Right ventricle myocardium superior (tissue), 1 donor: ENCODE results near the gene STX1A. TPM values are rescaled to one million over a fixed set of nuclear protein-coding genes. Genes with fewer than 3 reads are reported as not detected.
"Not testable (repeated sequence)": the region's sequence is repeated elsewhere in the genome, so short reads cannot be mapped to it uniquely, and the experiment has no call there.

Experiments
- ATAC-seq: fragments of 200-7000 bp; cut with Tn5 transposase; one replicate; pipeline ENCODE4 v1.9.1; 2020; ENCODE audit warnings: mild to moderate bottlenecking; ENCODE audit not compliant: poor library complexity
- DNase-seq: peaks from one replicate; pipeline ENCODE4 v3.0.0-alpha.2; 2020
- intact Hi-C: fragments of 100-400 bp; cut with DNase I; formaldehyde crosslinking; loops from one replicate; pipeline ENCODE4 v1.11.2; 2022
- total RNA-seq: library from RNA; stranded (reverse); fragmentation: NEBNext Ultra II Directional; extraction: Animal tissue kit (Norgen Biotek cat#: 25700); gene quantifications from one replicate; pipeline ENCODE4 v1.2.1, GENCODE V29; 2021
- donor health status: DM: no; HTN: yes; CAD: no; lungs with severe emphysema.

Gene STX1A
- total RNA-seq, 1 donor from 2014 or later, result 1.7 TPM

DNA sequence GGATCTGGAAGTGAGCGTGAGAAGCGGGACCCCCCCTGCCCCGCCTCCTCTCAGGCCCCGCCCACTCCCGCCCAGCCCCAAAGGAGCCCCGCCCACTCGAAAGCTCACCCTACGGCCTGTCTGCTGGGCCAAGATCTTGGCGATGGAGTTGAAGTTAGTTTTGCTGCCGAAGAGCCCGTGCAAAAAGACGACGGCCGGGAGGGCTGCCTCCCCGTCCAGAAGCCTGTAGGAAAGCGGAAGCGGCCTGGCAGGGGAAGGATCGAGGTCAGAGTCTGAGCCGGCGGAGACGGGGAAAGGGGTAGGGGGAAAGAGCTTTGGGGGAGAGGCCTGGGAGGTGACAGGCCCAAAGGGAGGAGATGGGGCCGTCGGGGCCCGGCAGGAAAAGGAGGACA, 18.7 kb upstream of the STX1A start:
- intact Hi-C loops, result no loop called here
- ATAC-seq (peak; percentile 58), DNase-seq (peak; percentile 62)

DNA sequence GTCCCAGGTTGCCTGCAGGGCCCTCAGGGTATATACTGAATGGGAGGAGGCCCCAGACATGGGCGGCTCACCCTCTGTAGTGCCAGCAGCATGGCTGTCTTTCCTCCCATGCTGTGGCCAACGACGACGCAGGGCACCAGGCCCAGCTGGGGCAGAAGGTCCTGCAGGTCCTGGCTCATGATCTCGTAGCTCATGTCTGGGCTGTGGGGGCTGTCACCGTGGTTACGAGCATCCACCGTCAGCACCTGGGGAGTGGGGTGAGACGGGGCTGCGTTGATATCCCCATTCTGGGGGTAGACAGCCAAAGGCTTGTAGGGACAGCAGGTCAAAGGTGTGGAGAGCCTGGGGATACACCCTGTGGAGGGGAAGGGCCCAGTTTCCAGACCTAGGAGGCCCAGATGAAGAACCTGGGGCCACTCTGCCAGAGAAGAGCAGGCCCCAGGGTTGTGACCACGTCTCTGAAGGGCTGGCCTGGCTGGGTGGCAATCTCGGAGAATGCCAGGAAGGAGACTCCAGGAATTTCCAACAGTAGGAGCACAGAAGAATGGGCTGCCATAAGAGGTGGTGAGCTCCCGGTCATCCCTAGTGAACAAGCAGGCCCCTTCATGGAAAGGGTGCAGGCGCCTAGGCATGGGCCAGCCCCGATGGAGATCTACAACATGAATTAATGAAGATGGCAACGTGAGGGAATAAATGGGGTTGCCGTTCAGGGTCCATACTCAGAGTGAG, 18.2 kb upstream of the STX1A start:
- ATAC-seq, result no peak
- DNase-seq, result no peak
- intact Hi-C loops, result no loop called here

GRCh38 chr7:73736885-73737284, 17.4 kb upstream of the STX1A start:
- intact Hi-C loops, result no loop called here
- ATAC-seq (no peak), DNase-seq (no peak)

GRCh38 chr7:73735528-73735905, 16.0 kb upstream of the STX1A start:
- ATAC-seq, result no peak

DNA sequence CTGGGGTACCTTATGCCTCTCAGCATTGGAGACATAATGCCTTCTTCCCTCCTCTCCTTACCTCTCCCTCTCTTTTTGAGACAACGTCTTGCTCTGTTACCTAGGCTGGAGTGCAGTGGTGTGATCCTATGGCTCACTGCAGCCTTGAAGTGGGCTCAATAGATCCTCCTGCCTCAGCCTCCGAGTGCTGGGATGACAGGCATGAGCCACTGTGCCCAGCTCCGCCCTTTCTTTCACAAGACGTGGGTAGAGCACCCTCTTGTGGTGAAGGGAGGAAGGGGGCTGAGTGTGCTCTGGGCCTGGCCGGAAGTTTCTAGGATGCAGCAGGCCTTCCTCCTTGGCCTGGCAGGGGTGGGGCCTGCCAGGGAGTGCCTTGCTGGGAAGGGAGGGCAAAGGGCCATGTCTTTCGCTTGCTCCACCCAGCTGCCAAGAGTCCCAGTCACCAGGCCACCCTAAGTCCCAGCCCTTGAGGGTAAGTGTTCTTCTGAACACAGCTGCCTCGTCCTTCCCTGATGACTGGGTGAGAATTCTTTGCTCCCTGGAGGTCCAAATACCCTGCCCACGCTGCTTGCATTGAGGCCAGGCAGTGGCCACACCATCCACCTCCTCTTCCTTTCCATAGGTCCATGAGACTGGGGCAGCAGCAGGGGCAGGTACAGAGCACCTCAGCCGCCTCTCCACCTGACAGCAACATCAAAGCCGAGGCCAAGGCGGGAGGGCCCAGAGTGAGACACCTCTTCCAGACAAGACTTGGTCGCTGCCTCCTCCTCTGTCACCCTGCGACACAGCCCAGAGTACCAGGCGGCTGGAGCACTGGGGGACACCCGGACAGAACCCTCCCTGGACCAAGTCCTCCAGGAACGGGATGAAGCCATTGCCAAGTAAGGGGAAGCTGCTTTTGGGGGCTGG, 15.4 kb upstream of the STX1A start:
- intact Hi-C loops, result no loop called here

More at GRCh38 chr7:73735528-73735905, 16.0 kb upstream of the STX1A start:
- intact Hi-C loops, result no loop called here
- no peak for DNase-seq

GRCh38 chr7:73732397-73732796, 12.9 kb upstream of the STX1A start:
- intact Hi-C loops, result no loop called here
- DNase-seq, result no peak
- ATAC-seq, result no peak

More for the DNA sequence above, 15.4 kb upstream of the STX1A start:
- ATAC-seq (peak; percentile 5), DNase-seq (peak; percentile 78)

DNA sequence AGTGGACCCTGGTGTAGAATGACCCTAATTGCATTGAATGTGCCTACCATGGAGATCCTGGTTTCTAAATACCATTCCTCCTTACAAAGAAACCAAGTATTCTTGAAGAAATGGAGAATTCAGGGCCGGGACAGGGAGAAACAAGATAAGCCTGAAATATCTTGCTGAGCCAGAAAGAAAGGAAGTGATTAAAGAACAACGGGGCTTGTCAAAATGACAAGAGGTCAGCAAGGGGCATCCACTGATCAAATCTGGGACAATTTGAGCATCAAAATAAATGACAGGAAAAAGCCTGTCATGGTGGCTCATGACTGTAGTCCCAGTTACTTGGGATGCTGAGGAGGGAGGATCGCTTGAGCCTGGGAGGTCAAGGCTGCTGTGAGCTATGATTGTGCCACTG, 11.0 kb upstream of the STX1A start:
- intact Hi-C loops, result no loop called here
- ATAC-seq (no peak), DNase-seq (no peak)

GRCh38 chr7:73728551-73728950, 9.1 kb upstream of the STX1A start:
- intact Hi-C loops, result loop anchor here (5.0 kb wide), 1 partner anchor 61 kb away; the partner anchor contains the start of gene VPS37D
- ATAC-seq (no peak), DNase-seq (no peak)

- ATAC-seq (no peak), DNase-seq (no peak)
- intact Hi-C loops, result loop anchor here (5.0 kb wide), 1 partner anchor 61 kb away; the partner anchor contains the start of gene VPS37D
Measured at GRCh38 chr7:73727952-73728351, 8.5 kb upstream of the STX1A start.

GRCh38 chr7:73726083-73726466, 6.6 kb upstream of the STX1A start:
- intact Hi-C loops, result loop anchor here (5.0 kb wide), 1 partner anchor 59 kb away; the partner anchor contains the start of gene VPS37D
- DNase-seq (no peak), ATAC-seq (no peak)

- intact Hi-C loops, result loop anchor here (2.0 kb wide), 1 partner anchor 117 kb away; no protein-coding TSS in a partner anchor
- ATAC-seq (no peak), DNase-seq (no peak)
Measured at GRCh38 chr7:73723813-73724212, 4.3 kb upstream of the STX1A start.

DNA sequence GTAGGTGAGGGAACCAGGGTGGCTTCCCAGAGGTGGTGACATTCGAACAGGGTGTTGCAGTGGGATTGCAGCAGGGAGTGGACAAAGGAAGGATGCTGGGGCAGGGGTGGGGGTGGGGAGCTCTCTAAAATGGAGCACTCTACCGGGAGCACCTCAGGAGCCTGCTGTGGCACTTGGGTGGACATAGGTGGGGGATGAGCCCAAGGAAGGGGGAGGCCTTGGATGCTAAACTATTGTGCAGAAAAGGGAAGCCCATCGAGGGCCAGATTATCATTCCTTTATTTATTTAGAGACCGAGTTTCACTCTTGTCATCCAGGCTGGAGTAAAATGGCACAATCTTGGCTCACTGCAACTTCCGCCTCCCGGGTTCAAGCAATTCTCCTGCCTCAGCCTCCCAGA, 3.3 kb upstream of the STX1A start:
- DNase-seq, result no peak
- ATAC-seq, result no peak
- intact Hi-C loops, result no loop called here

DNA sequence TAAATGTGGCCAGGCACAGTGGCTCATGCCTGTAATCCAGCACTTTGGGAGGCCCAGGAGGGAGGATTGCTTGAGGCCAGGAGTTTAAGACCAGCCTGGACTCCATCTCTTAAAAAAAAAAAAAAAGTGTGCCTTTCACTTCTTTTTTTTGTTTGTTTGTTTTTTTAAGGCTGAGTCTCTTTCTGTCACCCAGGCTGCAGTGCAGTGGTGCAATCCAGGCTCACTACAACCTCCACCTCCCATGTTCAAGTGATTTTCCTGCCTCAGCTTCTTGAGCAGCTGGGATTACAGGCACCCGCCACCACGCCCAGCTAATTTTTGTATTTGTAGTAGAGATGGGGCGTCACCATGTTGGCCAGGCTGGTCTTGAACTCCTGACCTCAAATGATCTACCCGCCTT, 2.7 kb upstream of the STX1A start:
- DNase-seq, intact Hi-C loops: not testable (repeated sequence)

GRCh38 chr7:73721377-73721817, 1.9 kb upstream of the STX1A start:
- DNase-seq (peak; percentile 80), ATAC-seq (peak; percentile 81)
- intact Hi-C loops, result no loop called here

More for the DNA sequence above, 2.7 kb upstream of the STX1A start:
- ATAC-seq, result not testable (repeated sequence)

- intact Hi-C loops, DNase-seq, ATAC-seq: not testable (repeated sequence)
Measured at GRCh38 chr7:73720443-73720842, 974 bp upstream of the STX1A start.

- intact Hi-C loops, result no loop called here
- peak; percentile 7 for ATAC-seq
- DNase-seq, result no peak
Measured at GRCh38 chr7:73719806-73720169, 319 bp upstream of the STX1A start.

- DNase-seq (no peak), ATAC-seq (no peak)
- intact Hi-C loops, result no loop called here
Measured at GRCh38 chr7:73718438-73718881, 1.0 kb downstream of the STX1A start.

GRCh38 chr7:73717991-73718405, 1.5 kb downstream of the STX1A start:
- ATAC-seq (no peak), DNase-seq (no peak)
- intact Hi-C loops, result no loop called here

- ATAC-seq (no peak), DNase-seq (no peak)
- intact Hi-C loops, result no loop called here
Measured at GRCh38 chr7:73717025-73717807, 2.3 kb downstream of the STX1A start.
